ENCODE data around the gene GPT2.
A peak's percentile ranks its signal among the peaks of the same experiment; 100 is the strongest.
"Not testable (repeated sequence)": the region's sequence is repeated elsewhere in the genome, so short reads cannot be mapped to it uniquely, and the experiment has no call there.

The GPT2 gene

DNA sequence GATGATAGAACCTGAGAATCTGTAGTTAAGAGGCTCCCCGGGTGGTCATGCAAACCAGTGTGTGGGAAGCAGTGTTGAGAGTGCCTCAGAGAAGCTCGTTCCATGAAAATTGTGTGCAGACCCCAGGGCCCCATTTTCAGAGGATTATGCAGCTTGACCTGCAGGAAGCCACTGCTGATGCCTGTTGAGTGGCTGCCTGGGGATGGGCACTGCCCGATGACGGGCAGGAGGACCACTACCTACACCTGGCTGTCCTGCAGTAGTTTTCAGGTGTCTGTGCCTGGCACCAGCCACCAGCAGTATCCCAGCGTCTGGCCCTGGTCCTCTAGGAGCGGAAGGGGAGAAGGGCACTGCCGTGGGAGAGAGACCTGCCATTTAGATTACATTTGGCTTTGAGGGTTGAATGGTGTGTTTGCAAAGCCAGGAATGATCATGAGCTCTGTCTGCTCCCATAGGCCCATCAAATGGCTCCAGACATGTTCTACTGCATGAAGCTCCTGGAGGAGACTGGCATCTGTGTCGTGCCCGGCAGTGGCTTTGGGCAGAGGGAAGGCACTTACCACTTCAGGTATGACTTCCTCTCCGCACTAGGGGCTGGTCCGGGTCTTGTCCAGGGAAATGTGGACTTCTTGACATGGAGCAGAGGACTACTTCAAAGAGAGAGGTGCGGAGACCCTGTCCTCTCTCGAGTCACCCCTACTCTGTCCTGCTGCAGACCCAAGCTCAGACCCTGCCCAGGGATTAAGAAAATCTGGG is 42.5 kb downstream of the GPT2 start:
- DNase-seq, result no peak

DNA sequence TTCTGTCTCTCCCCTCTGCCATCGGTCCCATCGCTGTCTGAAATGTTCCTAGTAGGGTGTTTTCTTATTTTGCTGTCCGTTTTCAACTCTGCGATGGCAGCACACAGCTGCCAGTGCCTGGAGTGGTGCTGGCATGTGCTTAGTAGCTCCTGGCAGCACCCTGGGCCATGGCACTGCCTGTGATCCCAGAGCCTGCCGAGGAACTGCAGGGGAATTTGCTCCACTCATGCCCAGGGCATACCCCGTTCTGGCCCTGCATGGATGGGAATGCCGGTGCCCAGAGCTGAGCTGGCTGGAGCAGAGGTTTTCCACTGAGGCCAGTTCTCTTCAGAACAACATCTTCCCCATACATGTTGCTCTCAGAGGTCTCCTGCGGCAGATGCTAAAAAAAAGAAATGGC is 43.1 kb downstream of the GPT2 start:
- no peak for DNase-seq

DNA sequence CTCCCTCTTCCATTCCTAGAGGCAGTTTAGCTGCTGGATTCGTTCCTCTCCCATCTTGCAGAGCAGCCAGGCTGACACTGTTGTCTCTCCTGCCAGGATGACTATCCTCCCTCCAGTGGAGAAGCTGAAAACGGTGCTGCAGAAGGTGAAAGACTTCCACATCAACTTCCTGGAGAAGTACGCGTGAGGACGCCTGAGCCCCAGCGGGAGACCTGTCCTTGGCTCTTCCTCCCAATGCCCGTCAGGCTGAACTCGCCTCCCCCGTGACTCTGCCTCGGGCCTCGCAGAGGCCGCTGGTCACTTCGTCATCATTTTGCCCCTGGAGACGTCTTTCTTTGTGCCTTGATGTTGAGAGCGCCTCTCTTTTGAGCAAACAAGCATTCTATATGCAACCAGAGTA is 44.6 kb downstream of the GPT2 start:
- DNase-seq, result no peak

DNA sequence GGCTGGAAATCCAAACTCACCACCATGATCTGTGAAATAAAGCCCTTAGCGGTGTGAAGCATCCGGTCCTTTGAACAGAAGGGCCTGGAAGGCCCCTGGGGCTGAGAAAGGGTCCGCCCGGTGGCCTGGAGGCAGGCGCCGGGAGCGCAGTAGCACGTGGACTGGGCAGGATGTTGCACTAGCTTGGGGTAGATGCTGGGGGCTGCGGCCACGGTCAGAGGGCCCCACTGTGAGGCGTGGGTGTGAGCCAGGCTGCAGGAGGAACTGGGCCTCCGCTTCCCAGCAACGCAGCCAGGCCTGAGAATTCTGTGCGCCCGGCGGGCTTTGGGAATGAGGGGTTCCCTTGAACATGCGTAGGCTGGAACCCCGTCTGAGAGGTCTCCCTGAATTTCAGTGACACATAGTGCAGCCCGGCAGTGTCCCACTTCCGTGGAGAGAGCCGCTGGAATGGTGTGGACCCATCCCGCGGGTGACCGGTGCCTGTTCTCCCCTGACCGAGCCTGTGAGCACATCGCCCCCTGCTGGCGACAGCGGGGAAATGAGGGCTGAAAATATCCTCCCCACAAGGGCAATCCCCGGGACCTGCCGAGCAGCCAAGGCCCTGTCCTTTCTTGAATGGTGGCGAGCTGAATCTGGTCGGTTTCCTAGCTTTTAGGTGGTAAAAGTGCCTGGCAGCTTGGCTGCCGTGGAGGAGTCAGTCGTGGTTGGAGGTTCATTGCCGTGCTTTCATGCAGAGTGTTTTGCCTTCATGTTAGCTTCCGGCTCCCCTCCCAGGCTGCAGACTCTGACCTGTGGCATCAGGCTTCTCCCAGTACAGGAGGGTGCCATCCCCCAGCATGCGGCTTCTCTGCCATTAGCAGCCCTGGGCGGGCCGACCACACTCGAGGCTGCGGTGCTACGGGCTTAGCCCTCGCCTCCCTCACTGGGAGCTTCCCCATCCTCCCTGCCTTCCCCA is 45.5 kb downstream of the GPT2 start:
- peak; percentile 19 for DNase-seq

DNA sequence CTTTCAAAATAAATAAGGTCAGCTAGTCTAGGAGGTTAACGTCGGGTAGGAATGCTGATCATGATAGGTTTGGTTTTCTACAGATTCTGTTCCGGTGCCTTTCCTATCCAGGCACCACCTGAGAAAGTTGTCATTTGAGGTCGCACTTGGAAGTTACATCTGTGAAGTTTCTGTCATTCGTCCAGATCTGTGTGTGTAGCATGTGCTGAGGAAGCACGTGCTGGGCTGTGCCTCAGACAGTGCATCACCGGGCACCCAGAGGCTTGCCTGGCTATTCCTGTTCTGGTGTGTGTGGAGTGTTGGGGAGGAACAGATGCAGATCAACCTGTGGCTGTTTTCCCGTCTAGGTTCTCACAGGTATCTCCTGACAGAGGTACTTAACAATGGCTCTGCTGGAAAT is 46.7 kb downstream of the GPT2 start:
- DNase-seq, result no peak

DNA sequence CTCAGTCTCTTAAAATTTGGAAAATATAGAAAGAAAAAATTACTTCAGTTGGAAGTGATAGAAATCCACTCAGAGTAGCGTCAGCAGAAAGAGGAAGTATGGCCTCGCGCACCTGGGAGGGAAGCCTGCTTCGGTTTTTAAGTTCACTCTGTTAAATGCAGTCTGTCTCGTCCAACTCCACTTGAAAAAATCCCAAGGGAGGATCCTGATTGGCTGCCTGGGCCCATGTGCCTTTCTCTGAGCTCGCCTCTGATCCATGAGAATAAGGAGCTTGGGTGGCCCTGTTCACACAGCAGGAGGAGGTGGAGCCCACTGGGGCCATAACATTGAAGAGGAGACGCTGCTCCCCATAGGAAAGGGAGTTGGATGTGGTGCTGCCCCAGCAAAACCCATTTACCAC is 48.6 kb downstream of the GPT2 start:
- DNase-seq, result no peak

DNA sequence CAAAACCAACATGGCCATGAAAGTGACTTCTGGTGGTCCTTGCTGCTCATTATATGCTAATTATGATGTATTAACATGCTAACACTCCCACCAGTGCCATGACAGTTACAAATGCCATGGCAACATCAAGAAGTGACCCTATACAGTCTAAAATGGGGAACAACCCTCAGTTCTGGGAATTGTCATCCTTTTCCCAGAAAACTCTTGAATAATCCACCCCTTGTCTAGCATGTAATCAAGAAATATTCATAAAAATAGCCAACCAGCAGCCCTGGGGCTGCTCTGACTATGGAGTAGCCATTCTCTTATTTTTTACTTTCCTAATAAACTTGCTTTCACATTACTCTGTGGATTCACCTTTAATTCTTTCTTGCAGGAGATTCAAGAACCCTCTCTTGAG is 53.4 kb downstream of the GPT2 start:
- no peak for DNase-seq

DNA sequence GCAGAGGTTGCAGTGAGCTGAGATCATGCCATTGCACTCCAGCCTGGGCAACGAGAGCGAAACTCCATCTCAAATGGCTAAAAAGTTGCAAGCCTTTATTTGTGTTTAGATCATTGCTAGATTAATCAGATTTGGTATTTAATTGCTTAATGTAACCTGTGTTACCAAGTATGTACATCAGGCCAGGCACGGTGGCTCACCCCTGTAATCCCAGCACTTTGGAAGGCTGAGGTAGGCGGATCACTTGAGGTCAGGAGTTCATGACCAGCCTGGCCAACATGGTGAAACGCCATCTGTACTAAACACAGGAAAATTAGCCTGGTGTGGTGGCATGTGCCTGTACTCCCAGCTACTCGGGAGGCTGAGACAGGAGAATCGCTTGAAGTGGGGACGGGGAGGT is 60.6 kb downstream of the GPT2 start:
- not testable (repeated sequence) for DNase-seq

DNA sequence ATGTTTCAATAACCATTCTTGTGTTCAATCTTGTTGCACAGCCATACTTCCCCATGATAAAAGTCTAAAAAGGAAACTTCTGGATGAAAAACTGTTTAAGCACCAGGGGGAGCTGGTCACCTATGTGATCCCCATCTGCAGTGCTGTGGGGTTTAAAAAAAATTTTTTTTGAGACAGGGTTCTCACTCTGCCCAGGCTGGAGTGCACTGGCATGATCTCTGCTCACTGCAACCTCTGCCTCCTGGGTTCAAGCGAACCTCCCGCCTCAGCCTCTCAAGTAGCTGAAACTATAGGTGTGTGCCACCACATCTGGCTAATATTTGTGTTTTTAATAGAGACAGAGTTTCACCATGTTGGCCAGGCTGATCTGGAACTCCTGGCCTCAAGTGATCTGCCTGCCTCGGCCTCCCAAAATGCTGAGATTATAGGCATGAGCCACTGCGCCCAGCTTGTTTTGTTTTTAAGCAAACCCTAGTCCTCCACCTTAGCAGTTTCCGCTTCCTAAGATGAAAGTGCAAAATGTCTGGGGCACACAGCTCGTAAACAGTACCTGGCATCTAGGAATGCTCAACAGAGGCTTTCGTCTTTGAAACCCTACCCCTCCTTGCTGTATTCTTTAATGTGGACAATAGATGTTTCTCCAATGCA is 63.9 kb downstream of the GPT2 start:
- DNase-seq, result peak; percentile 20

DNA sequence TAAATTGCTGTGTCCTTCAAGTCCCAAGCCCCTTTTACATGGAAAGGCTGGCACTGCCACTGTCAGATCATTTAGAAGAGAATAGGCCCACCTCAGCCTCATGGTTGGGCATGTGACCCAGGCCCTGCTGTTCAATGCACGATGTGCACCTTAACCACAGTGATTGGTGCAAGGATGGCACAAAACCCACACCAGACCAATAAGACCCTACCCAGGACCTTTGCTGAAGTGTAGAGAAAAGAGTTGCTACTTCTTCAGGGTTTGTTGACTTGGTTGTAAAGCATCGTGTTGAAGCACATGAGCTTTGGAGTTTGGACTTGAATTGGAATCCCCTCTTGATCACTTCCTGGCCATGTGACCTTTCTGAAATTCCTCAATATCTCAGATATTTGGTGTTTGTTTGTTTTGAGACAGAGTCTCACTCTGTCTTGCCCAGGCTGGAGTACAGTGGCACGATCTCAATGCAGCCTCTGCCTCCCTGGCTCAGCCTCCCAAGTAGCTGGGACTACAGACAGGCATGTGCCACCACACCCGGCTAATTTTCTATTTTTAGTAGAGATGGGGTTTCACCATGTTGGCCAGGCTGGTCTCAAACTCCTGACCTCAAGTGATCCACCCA is 64.5 kb downstream of the GPT2 start:
- DNase-seq, result no peak

DNA sequence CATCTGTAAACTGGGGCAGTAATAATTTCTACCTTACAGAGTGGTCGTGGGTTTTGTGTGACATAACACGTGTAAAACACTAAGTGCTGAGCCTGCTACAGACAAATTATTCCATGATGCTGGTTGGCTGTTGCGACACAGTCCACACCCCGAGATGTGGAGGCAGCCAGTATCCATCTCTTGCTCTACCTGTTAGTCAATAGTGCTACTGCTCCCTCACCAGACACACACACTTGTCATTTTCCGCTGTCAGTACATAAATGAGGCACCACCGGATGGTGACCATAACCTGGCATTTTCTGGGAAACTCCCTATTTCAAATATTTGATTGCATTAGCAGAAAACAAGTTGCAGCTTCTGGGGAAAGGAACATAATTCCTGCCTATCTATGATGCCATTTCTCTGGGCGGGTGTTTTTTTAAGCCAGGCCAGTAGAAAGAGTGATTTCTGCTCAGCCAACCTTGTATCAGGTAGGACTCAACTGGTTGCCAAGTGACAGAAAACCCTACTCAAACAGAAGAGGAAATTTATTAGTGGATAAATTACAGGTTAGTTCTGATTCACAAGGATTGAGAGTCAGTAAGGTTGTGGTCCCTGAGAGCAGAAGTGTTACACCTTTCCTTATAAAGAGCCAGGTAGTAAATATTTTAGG is 65.2 kb downstream of the GPT2 start:
- DNase-seq, result no peak

DNA sequence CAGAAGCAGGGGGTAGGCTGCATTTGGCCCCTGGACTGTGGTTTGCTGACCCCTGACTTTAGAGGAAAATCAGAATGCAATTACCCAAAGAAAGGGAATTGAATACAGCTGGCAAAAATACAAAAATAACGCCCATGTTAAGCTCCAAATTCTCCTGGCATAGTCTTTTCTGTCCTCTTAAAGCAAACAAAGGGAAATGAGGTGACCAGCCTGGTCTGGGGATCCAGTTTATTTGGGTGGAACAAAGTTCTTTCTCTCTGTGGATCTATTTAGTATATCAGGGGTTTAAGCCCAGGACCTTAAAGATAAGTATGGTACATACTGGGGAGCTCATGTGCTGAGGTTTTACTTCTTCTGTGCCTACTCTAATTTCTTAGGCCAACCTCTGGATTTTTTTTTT is 65.8 kb downstream of the GPT2 start:
- no peak for DNase-seq

DNA sequence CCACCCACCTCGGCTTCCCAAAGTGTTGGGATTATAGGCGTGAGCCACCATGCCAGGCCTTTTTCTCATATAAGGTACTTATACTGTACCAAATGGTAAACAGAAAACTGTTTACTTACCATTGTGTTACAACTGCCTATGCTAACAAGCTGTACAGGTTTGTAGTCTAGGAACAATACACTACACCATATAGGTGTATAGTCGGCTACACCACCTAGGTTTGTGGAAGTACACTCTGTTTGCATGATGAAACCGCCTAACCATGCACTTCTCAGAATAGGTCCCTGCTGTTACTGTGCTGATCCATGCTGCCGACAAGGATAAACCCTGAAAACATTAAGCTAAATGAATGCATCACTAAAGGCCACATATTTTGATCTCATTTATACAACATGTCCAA is 70.4 kb downstream of the GPT2 start:
- DNase-seq, result no peak

DNA sequence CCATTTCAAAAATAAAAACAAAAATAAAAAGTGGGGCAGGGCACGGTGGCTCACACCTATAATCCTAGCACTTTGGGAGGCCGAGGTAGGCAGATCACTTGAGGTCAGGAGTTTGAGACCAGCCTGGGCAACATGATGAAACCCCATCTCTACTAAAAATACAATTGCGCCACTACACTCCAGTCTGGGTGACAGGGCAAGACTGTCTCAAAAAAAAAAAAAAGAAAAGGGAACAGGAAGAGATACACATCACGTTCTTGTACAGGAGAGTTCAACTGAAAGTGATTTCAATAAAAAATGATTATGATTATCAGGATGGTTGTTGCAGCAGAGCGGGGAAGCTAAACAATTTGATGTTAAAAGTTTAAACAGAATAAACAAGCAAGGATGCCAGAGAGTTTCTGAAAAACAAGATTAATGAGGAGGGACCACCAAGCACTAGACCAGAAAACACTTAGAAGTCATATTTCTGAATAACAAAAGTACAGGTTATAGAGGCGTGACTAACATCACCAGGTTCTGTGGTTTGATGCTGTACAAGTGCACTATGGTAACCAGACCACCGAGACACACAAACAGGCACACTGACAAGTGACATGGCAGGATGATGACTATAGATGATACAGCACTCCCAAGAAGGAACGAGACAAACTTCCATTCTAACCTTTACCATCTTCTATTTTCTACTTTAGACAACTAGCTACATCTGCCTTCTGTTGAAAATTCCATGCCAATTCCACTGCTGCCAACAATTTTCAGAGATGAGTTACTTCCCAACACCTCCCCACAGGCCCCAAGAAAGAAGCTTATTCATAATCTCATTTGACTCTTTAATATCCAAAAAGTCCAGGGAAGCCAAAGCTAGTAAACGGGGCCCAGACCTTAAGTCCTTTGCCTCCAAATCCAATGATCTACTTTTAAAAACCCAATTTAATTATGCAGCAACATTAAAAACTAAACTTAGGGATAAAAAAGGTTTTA is 77.5 kb downstream of the GPT2 start:
- DNase-seq, result no peak

DNA sequence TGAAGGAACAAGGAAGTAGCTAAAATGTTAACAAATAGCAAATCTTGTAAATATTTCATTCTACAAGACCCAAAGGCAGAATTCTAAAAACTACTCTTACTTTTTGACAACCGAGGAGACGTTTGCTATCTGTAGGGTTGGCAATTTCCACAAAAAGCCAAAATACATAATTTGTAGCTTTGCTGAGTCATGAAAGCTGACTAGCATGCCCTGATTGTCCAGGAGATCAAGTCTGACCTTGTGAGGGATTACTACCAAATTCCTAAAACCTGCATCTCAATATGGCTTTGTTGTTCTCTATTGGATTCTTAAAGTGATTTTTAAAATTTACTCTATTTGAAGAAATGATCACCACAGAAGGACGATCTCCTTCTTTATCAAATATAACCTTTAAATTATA is 78.5 kb downstream of the GPT2 start:
- DNase-seq, result no peak

DNA sequence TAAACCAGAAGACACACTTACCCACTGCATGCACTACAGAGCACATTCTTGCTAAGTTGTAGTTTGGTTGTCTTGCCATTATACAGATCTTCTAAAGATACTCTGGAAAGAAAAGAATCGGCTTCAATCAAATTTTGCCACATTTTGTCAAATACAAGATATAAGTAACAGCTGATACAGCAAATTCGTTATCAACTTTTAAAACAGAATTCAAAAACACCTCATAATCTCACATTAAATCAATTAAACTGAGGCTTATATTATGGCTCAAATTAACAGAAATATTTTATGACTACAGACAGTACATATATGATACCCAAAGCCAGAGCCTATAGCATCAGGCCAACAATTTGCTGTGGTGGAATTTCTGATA is 83.9 kb downstream of the GPT2 start:
- no peak for DNase-seq

DNA sequence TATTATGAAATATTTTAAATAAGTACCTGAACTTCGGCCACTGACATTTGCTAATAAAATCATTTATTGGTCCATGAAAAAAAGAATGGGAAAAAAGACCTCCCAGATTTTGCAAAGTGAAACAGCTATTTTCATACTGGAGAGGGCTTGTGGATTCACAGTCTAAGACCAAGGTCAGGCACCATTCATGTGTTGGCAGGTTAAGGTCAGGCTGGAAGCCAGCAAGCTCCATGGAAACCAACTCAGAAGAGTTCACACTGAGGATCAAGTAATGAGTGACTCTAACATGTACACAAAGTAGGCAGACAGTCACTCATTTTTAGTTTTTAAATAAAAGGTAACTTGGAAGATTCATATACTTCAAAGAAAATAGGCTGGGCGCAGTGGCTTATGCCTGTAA is 85.9 kb downstream of the GPT2 start:
- no peak for DNase-seq

DNA sequence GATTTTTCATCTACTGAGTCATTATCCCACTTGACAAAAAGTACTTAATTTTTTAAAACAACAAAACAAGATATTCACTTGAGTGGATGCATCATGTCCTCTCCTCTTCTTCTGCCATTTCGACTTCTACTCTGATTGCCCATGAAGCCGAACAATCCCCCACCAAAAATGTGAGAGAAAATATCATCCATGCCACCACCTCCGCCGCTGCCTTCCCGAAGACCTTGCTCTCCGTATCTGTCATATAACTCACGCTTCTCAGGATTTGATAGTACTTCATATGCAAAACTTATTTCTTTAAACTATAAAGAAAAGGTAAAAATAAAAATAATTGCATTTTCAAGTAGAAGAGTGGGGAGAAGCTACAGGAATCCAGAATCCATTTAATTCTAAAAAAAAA is 87.1 kb downstream of the GPT2 start:
- DNase-seq, result no peak

DNA sequence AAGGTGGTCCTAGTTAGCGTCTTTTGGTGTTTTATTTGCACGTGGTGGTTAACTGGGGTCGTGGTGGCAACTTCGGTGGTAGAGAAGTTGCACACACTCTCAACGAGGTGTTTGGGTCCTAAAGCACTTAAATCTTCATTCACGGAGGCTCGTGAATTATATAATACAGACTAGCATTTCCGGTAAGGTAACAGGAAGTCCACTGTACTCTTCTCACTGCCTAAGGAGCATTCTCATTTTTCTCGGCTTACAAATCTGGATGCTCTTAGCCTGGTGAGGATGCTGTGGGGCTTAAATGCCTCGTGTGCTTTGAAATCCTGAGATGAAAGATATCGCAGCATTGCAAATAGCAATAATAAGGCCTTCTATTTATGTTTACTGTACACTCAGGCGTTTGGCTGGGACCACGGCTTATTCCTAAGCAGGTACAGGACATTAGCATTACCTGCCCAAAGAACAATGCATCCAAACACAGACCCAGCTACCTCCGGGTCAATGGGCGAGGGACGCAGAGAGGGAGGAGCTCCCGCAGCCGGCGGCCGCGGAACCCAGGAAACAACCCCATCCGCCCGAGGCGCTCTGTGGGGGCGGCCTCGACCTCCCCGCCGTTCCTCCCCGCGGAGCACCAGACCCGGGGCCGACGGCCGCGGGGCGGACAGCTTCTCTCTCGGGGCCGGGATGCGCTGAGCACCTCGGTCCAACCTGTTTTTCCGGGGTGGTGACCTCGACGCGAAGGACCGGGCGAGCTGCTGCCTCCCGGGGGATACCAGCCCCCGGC is 88.5 kb downstream of the GPT2 start:
- DNase-seq, result no peak

DNA sequence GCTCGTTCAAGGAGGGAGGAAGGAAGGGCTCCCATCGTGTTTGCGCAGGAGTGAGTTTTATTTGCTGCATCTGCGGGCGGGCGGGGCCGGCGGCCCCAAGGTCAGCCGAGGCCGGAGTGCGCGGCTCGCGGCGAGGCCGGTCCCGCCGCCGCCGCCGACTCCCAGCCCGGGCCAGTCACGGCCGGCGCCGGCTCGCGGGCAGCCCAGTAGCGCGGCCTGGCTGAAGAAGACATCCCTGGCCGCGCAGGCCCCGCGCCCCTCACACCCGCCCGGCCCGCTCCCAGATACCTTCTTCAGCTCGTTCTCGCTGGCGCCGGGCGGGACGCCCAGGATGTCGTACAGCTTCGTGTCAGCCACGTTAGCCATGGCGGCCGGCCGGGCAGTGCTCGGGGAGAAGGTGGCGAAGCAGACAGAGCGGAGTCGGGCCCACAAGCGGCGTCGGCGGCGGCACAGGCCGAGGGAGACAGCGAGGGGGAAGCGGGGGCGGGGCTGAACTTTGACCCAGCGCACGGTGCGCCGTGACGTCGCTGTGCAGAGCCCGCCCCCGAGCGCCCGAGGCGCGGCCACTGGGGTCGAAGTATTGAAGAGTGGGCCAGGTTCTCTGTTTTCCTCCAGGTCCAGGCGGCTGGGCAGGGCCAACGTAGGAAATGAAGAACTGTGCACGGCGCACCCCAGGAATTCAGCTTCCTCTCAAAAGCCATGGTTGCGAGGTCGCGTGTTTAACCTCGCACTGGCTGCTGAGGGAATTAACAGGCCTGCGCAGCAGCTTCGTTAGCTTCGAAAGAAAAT is 89.2 kb downstream of the GPT2 start, which contains the start of gene DNAJA2:
TSS of gene DNAJA2 (minus strand) at position 468 of the 789 bp plus-strand sequence. CDS start at position 366, 102 bp downstream.
- peak; percentile 72 for DNase-seq
